ENCODE results near the gene CLRN3. TPM values are rescaled to one million over a fixed set of nuclear protein-coding genes. Genes with fewer than 3 reads are reported as not detected.

Gene CLRN3
- total RNA-seq, 2 donors from 2014 or later = not detected

DNA sequence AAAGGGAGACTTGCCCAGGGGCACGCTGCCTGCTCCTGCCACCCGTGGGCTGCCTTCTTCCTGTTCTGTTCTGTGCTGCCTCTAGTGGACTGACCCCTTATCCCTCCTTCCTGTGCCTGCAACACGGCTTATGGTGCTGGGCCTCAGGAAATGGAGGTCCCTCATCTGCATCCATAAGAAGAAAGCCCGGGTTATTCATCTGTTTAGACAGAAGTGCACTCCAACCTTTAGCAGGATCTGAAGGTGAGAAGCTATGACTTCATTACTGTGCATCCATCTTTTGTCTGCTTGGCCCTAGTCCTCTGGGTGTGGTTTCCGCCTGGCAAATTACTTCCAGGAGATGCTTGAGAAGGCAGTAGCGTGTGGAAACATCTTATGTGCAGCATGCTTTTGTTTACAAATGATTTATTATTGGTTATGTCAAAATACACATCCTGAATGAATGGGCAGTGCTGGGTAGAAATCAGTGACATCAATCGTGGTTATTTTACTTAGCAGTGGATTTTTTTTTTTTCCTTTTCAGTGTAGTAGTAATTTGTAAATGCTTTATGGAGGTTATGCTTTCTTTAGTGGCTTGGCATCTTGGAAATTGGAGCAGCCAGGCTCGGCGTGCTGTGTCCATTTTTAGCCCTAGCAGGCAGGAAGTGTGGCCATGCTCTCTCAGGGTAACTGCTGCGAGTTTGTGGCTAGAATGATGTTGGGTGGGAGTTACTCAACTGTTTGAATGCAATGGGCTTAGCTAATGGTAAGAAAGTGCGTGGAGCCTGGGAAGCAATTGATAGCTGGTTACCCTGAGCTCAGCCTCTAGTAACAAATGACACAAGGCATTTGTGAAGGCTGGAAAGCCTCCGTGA lies 26.9 kb upstream of the CLRN3 start:
- Histone ChIP-seq H3K9ac (ENCODE audit: extremely low read depth, low read length, poor library complexity, severe bottlenecking) (no peak overlapping the region), H3K36me3 (ENCODE audit: control insufficient read depth, insufficient read depth, low read length) (no peaks in the 10 kb centered on the region), H3K4me3 (ENCODE audit: low read length) (no peak overlapping the region), H3K9me3 (ENCODE audit: control insufficient read depth, low read length) (no peaks in the 10 kb centered on the region), H3K4me1 (ENCODE audit: control insufficient read depth, insufficient read depth, low read length) (no peaks in the 10 kb centered on the region), H3K27ac (ENCODE audit: low read depth, low read length) (no peak overlapping the region), H3K27me3 (ENCODE audit: control insufficient read depth, insufficient read depth, low read length, poor library complexity, severe bottlenecking) (no peaks in the 10 kb centered on the region)
- WGBS, 2 experiments (ENCODE audit: insufficient coverage in 1 of 2, insufficient read length in 1 of 2) = 86% methylated on average over 8 to 12 of the region's 12 CpGs
- peak; percentile 70 for DNase-seq
- TF ChIP-seq, protein P1, sequence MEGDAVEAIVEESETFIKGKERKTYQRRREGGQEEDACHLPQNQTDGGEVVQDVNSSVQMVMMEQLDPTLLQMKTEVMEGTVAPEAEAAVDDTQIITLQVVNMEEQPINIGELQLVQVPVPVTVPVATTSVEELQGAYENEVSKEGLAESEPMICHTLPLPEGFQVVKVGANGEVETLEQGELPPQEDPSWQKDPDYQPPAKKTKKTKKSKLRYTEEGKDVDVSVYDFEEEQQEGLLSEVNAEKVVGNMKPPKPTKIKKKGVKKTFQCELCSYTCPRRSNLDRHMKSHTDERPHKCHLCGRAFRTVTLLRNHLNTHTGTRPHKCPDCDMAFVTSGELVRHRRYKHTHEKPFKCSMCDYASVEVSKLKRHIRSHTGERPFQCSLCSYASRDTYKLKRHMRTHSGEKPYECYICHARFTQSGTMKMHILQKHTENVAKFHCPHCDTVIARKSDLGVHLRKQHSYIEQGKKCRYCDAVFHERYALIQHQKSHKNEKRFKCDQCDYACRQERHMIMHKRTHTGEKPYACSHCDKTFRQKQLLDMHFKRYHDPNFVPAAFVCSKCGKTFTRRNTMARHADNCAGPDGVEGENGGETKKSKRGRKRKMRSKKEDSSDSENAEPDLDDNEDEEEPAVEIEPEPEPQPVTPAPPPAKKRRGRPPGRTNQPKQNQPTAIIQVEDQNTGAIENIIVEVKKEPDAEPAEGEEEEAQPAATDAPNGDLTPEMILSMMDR (conservative IDR thresholded peaks at IDR 0.05) = peak; percentile 68
- Mint-ChIP-seq H3K27ac (no peak overlapping the region), H3K27me3 (ENCODE audit: insufficient read depth) (peaks cover 14% of the 10 kb centered on the region), H3K4me3 (no peak overlapping the region), H3K36me3 (ENCODE audit: low read depth) (no peaks in the 10 kb centered on the region), H3K4me1 (peaks cover 1% of the 10 kb centered on the region), H3K9me3 (no peaks in the 10 kb centered on the region)

DNA sequence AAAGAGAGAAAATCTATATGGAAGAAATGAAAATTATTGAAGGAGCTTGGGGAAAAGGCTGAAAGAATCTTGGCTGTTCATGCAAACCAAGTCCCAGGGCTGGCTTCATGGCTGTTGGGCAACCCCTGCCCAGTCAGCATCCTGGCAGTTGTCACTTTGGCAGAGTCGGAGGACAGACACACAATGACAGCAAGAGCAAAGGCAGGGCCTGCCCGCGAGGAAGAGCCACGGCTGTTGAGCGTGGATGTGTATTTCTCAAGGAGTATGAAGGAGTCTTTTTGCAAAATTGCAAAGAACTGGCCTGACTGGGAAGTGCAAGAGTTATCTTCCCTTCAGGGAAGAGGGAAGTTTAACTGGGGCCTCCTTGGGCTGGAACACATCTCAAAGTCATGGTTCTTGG lies 25.8 kb upstream of the CLRN3 start:
- Histone ChIP-seq H3K4me3 (ENCODE audit: low read length) (no peak overlapping the region), H3K9me3 (ENCODE audit: control insufficient read depth, low read length) (no peaks in the 10 kb centered on the region), H3K4me1 (ENCODE audit: control insufficient read depth, insufficient read depth, low read length) (no peaks in the 10 kb centered on the region), H3K36me3 (ENCODE audit: control insufficient read depth, insufficient read depth, low read length) (no peaks in the 10 kb centered on the region), H3K27ac (ENCODE audit: low read depth, low read length) (no peak overlapping the region), H3K9ac (ENCODE audit: extremely low read depth, low read length, poor library complexity, severe bottlenecking) (no peak overlapping the region), H3K27me3 (ENCODE audit: control insufficient read depth, insufficient read depth, low read length, poor library complexity, severe bottlenecking) (no peaks in the 10 kb centered on the region)
- DNase-seq = no peak
- Mint-ChIP-seq H3K36me3 (ENCODE audit: low read depth) (no peaks in the 10 kb centered on the region), H3K4me1 (peaks cover 6% of the 10 kb centered on the region), H3K27me3 (ENCODE audit: insufficient read depth) (peaks cover 9% of the 10 kb centered on the region), H3K9me3 (no peaks in the 10 kb centered on the region), H3K4me3 (no peak overlapping the region), H3K27ac (no peak overlapping the region)
- TF ChIP-seq, protein P1 (conservative IDR thresholded peaks at IDR 0.05) = no peak
- 96 to 97% methylated on average over 4 to 5 of the region's 5 CpGs for WGBS, 2 experiments (ENCODE audit: insufficient coverage in 1 of 2, insufficient read length in 1 of 2)

DNA sequence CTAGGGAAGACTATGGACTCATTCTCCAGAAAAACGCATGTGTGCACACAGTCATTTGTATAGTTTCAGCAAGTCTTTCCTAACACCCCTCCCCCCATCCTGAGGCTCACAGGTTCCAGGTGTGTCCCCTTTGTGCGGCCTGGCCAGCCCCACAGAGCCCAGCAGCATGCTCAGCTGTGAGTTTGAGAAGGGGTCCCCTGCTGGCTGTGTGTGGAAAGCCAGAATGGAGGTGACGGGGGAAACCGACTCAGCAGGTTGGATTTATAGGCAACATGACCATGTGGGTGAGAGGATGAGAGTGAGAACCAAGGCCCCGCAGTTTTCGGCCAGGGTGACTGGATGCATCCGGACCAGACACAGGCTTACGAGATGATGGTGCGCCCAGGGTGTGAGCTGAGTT lies 24.1 kb upstream of the CLRN3 start:
- no peaks in the 10 kb centered on the region for H3K9me3 Mint-ChIP-seq
- no peaks in the 10 kb centered on the region for H3K9me3 ChIP-seq (ENCODE audit: control insufficient read depth, low read length)
- H3K9ac ChIP-seq (ENCODE audit: extremely low read depth, low read length, poor library complexity, severe bottlenecking) = no peak overlapping the region
- no peaks in the 10 kb centered on the region for H3K36me3 ChIP-seq (ENCODE audit: control insufficient read depth, insufficient read depth, low read length)
- peak; percentile 69 for DNase-seq
- H3K4me1 Mint-ChIP-seq = peaks cover 6% of the 10 kb centered on the region
- H3K4me1 ChIP-seq (ENCODE audit: control insufficient read depth, insufficient read depth, low read length) = no peaks in the 10 kb centered on the region
- no peaks in the 10 kb centered on the region for H3K27me3 ChIP-seq (ENCODE audit: control insufficient read depth, insufficient read depth, low read length, poor library complexity, severe bottlenecking)
- H3K4me3 ChIP-seq (ENCODE audit: low read length) = no peak overlapping the region
- H3K27ac Mint-ChIP-seq = no peak overlapping the region
- no peaks in the 10 kb centered on the region for H3K36me3 Mint-ChIP-seq (ENCODE audit: low read depth)
- TF ChIP-seq, protein P1 (conservative IDR thresholded peaks at IDR 0.05) = peak; percentile 60
- H3K27ac ChIP-seq (ENCODE audit: low read depth, low read length) = no peak overlapping the region
- WGBS, 2 experiments (ENCODE audit: insufficient coverage in 1 of 2, insufficient read length in 1 of 2) = 89 to 92% methylated on average over 8 to 9 of the region's 9 CpGs
- no peak overlapping the region for H3K4me3 Mint-ChIP-seq
- peaks cover 6% of the 10 kb centered on the region for H3K27me3 Mint-ChIP-seq (ENCODE audit: insufficient read depth)
